Measurements from ENCODE around the gene USP33. TPM values are rescaled to one million over a fixed set of nuclear protein-coding genes. Genes with fewer than 3 reads are reported as not detected.

Gene USP33
- total and polyA plus RNA-seq, 2 of the 13 experiments (the other 11 are each of a cell fraction or from before 2014, with no cell fraction given): 32.0 to 49.1 TPM

- TF ChIP-seq HMGXB4 (CRISPR knock-in tag; IDR thresholded peaks at IDR 0.05; ENCODE audit: borderline replicate concordance in 1 of 2, low read depth in 1 of 2): peak; percentile 76 to 96; a peak in 3 of 4 replicates
- peak; percentile 63; the same call in 1 of the 2 replicates for TF ChIP-seq ZNF232 (CRISPR knock-in tag; IDR thresholded peaks at IDR 0.05; ENCODE audit: borderline replicate concordance)
- TF ChIP-seq THAP9 (CRISPR knock-in tag; IDR thresholded peaks at IDR 0.05; ENCODE audit: borderline replicate concordance): peak; percentile 71; the same call in 1 of the 2 replicates
- peak; percentile 36 for TF ChIP-seq POGZ (CRISPR knock-in tag; IDR thresholded peaks at IDR 0.05)
- no peak for TF ChIP-seq HNF1A (IDR thresholded peaks at IDR 0.05; ENCODE audit: low read depth)
- peak; percentile 55; the same call in 1 of the 2 replicates for TF ChIP-seq HNF1A (CRISPR knock-in tag; IDR thresholded peaks at IDR 0.05; ENCODE audit: borderline replicate concordance)
- peak; percentile 43; the same call in 1 of the 2 replicates for TF ChIP-seq CREB3 (CRISPR knock-in tag; IDR thresholded peaks at IDR 0.05)
- TF ChIP-seq SRSF1 (optimal IDR thresholded peaks at IDR 0.05; ENCODE audit: low read depth, low read length): peak; percentile 94
- peak; percentile 81; the same call in 1 of the 2 replicates for TF ChIP-seq BCL3 (CRISPR knock-in tag; IDR thresholded peaks at IDR 0.05)
- peak; percentile 80 for TF ChIP-seq ARNT2 (CRISPR knock-in tag; IDR thresholded peaks at IDR 0.05; ENCODE audit: low read depth)
- peak; percentile 66; the same call in 1 of the 2 replicates for TF ChIP-seq ZNF800 (CRISPR knock-in tag; IDR thresholded peaks at IDR 0.05)
- peak; percentile 79 for TF ChIP-seq ZNF777 (CRISPR knock-in tag; IDR thresholded peaks at IDR 0.05)
Observed at GRCh38 chr1:77759071-77760028, at the start of gene USP33 (continued).
